SH-SY5Y (cell line): ENCODE results near the gene DPH3.

Experiments
- GATA2 ChIP-seq: IDR thresholded peaks from 2 replicates; pipeline ENCODE4 v1.6.1; 2011; ENCODE audit warnings: mild to moderate bottlenecking, low read depth, low read length
- GATA3 ChIP-seq: IDR thresholded peaks from 2 replicates; pipeline ENCODE4 v1.6.1; 2011; ENCODE audit warnings: low read depth, mild to moderate bottlenecking, low read length, moderate library complexity

DNA sequence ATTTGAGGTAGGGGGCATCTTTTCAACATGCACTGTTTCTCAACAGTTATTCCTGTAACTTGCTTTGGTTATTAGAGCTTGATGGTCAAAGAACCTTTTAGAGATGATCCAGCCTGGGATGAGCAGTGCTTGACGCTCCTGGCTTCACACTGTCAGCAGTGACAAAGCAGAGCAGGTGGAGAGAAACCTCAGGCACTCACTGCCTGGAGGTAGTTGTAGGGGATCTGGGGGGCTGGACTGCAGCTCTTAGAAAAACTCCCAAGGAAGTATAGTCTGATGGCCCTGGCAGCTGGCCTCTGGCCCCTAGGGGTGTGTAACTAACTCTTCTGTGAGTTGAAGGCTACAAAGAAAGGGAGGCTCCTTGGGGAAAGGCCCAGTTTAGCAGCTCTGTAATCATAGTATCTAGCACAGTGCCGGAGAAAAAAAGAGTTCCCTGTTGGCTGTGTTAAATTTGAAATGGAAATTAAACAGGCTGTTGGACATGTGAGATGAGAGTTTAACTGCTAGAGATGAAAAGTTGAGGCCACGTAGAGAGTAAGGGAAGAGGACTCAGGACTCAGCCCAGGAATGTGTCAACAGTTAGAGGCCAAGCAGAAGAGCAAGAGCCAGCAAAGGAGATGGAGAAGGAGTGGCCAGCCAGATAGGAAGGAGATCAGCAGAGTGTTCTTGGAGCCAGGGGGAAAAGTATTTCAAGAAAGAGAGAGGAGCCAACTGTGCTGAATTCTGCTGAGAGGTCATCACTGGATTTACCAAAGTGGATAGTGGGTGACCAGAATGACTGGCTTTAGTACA, 14.5 kb upstream of the DPH3 start:
- TF ChIP-seq GATA3: no peak
- no peak for TF ChIP-seq GATA2
